ENCODE results near the gene LYPD8.

- TF ChIP-seq CTCF (IDR thresholded peaks at IDR 0.05; ENCODE audit: insufficient read depth, low read depth, low read length) (no peak), EZH2 (IDR thresholded peaks at IDR 0.05; ENCODE audit: insufficient read depth, low read length) (no peak)
Measured at GRCh38 chr1:248779350-248779749, 23.8 kb upstream of the LYPD8 start.
